Activated CD4-positive, alpha-beta T cell treated with anti-CD3 and anti-CD28 coated beads for 4 hours (primary cell): ENCODE data around the gene ARVCF.

Experiments
- DNase-seq, 2 donors: peaks; one replicate each; pipeline ENCODE4 v3.0.0-alpha.2; 2020

ARVCF gene, protein sequence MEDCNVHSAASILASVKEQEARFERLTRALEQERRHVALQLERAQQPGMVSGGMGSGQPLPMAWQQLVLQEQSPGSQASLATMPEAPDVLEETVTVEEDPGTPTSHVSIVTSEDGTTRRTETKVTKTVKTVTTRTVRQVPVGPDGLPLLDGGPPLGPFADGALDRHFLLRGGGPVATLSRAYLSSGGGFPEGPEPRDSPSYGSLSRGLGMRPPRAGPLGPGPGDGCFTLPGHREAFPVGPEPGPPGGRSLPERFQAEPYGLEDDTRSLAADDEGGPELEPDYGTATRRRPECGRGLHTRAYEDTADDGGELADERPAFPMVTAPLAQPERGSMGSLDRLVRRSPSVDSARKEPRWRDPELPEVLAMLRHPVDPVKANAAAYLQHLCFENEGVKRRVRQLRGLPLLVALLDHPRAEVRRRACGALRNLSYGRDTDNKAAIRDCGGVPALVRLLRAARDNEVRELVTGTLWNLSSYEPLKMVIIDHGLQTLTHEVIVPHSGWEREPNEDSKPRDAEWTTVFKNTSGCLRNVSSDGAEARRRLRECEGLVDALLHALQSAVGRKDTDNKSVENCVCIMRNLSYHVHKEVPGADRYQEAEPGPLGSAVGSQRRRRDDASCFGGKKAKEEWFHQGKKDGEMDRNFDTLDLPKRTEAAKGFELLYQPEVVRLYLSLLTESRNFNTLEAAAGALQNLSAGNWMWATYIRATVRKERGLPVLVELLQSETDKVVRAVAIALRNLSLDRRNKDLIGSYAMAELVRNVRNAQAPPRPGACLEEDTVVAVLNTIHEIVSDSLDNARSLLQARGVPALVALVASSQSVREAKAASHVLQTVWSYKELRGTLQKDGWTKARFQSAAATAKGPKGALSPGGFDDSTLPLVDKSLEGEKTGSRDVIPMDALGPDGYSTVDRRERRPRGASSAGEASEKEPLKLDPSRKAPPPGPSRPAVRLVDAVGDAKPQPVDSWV

DNA sequence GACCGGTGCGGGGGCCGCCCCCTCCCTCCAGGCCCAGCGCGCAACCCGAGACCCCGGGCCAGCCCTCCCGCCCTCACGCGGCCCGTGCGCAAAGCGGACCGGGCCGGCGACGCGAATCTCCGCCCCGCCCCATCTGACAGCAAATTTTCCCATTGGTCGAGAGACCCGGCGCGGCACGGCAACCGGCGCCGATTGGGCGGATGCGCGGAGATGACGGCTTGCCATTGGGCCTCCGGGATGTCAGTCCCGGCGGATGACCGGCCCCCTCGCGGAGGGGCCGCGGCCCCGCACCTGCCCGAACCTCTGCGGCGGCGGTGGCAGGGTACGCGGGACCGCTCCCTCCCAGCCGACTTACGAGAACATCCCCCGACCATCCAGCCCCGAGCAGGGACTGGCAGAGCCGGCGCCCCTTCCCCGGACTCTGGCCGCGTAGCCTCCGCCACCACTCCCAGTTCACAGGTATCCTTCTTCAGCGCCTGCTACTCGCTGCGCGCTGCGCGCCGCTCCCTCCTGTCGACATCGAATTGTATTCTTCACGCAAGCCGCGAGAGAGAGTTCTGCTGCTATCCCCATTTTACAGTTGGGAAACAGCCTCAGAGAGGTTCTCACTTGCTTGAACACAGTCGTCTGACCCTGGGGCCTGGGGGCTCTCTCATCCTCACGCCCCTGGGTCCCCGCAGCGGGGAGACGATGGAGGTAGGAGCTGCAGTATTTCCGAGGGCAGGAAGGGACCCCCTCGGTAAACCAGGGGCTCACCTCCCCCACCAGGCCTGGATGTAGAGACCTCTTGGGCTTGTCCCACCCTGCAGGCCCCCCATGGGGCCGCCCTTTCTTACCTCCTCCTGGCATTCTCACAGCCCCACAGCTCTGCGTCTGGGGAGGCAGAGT lies at the start of gene ARVCF:
Gene ARVCF (minus strand): TSS at position 90 of the 888 bp plus-strand sequence. CDS start 26,029 bp downstream, outside the sequence.
- DNase-seq = peak; percentile 89 to 90

- no peak for DNase-seq
These were observed 49.4 kb upstream of the ARVCF start for GRCh38 chr22:20065896-20066616.

- no peak for DNase-seq
These were observed 48.1 kb upstream of the ARVCF start for GRCh38 chr22:20064545-20065262.

DNA sequence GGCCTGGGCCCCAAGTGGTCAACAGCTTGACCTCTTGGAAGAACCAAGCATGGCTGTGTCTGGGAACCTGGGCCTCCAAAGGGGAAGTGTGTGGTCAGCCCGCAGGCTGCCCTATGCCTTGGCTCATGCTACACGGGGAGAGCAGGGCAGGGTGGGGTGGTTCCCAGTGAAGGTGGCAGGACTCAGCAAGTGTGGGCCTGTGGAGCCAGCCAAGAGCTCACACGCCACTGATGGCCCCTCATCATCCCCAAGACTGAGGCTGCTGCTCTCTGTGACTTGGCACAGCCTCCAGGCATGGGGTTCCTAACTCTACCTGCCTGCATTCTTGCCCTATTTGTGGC lies 47.5 kb upstream of the ARVCF start:
- DNase-seq = no peak

- DNase-seq = no peak
These were observed 46.9 kb upstream of the ARVCF start for GRCh38 chr22:20063271-20064139.

- DNase-seq = no peak
These were observed 46.1 kb upstream of the ARVCF start for GRCh38 chr22:20062766-20063083.

DNA sequence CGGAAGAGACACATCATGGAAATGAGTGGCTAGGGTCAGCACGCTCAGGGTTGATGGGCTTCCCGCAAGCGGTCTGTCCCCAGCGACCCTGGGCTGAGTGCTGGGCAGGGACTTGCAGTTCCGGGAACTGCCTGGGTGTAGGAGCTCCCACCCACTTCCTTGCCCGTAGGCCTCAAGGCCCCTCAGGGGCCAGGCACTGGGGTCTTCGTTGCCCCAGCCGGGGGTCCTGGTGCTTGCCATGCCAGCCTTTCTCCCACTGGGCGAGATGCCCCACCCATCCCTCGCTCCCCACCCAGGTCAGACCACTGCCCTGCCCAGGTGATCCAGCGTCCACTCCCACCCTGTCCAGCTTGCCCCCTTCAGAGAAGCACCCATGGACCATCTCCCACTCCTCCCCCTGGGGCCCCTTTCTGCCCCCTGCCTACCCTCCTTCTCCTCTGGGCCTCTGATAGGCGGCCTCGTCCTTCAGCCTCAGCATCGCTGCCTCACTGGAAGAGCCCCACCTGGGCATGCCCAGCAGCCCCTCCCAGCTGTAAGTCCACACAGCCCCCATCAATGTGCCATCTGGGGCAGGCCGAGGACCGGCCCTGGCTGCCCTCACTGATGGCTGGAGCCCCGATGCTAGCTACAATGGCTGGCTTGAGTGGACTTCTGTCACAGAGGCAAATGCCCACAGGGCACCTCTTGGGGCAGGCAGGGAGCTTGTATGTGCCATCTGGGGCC lies 45.6 kb upstream of the ARVCF start:
- no peak for DNase-seq

DNA sequence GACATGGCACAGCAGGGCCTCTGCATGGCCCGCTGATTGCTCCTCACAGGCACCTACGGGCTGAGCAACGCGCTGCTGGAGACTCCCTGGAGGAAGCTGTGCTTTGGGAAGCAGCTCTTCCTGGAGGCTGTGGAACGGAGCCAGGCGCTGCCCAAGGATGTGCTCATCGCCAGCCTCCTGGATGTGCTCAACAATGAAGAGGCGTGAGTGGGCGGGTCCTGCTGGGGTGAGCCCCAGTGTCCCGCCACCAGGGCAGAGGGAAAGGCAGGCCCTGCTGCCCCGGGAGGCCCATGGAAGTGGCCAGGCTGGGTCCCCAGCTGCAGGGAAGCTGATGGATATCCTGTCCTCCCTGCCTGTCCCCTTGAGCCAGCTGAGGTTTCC lies 44.8 kb upstream of the ARVCF start:
- DNase-seq = no peak

- DNase-seq = no peak
These were observed 44.3 kb upstream of the ARVCF start for GRCh38 chr22:20060700-20061480.

DNA sequence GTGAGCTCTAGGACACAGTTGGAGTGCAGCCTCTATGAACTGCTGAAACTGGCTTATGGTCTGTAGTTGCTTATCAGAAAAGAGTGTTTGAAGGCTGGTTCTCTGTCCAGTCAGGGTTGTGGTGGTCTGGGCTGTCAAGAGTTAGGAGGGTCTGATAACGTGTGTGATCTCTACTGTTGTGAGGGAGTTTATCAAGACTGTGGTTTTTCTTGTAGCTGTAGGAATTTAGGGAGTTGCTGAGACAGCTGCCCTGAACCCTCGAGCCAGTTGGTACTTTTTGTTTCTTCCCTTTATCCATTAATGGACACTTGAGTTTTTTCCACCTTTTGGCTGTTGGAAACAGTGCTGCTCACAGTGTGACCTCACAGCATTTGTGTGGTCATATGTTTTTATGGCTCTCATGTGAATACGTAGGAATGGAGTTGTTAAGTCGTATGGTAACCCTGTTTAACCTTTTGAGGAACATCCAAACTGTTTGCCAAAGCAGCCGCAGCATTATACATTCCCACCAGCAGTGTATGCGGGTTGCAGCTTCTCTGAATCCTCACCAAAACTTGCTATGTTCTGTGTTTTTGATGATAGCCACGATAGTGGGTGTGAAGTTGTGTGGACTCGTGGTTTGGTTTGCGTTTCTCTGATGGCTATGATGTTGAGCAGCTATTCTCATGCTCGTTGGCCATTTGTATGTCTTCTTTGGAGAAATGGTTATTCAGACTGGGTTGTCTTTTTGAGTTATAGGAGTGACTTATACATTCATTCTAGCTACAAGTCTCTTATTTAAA lies 42.6 kb upstream of the ARVCF start:
- DNase-seq = no peak

- no peak for DNase-seq
These were observed 41.1 kb upstream of the ARVCF start for GRCh38 chr22:20057596-20058268.

- DNase-seq = no peak
These were observed 40.2 kb upstream of the ARVCF start for GRCh38 chr22:20056696-20057386.

- DNase-seq = no peak
These were observed 39.5 kb upstream of the ARVCF start for GRCh38 chr22:20056161-20056560.

DNA sequence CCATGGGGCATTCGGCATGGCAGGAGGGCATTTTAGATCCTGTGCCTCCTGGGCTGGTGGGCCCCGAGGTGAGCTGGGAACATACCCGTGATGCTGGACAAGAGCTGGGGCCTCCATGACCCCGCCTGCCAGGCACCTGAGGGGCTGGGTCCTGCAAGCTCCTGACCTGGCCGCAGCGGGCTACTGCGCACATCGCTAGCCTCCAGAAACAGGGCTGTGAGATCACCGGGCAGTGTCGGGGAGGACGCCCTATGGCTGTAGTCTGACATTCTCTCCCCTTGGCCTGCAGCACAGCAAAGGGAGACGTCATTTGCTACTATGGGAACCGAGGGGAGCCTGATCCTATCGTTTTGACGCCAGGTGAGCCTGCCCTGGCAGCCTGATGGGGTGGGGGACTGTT lies 39.0 kb upstream of the ARVCF start:
- DNase-seq = no peak

GRCh38 chr22:20055144-20055543 lies 38.5 kb upstream of the ARVCF start:
- no peak for DNase-seq

DNA sequence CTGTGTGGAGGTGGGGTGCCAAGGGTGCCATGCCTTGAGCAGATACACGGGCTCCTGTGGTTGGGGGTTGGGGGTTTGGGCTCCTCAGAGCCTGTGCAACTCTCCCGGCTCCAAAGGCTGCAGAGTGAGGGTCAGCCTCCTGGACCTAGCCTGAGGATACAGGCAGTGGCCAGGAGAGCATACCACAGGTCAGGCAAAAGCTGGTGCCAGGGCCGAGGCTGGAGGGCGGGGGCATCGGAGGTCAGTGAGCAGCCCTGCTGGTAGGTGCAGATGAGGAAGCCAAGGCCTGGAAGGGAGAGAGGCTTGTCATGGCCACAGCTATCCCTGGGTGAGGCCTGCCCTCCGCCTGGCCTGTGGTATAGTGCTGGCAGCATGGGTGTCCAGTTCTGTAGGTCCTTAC lies 37.9 kb upstream of the ARVCF start:
- no peak for DNase-seq

- DNase-seq = no peak
These were observed 37.4 kb upstream of the ARVCF start for GRCh38 chr22:20054034-20054427.
